NCI-H2029 treated with DMSO at 0.1 percent for 48 hours (cell line): ENCODE results near the gene TPD52L3.

Source experiments
- DNase-seq: peaks from one replicate; lab custom pipeline; 2025; lab: John Stamatoyannopoulos, UW

The TPD52L3 gene

GRCh38 chr9:6328103-6328502, at the start of gene TPD52L3:
Gene TPD52L3, plus strand, starts transcription at chr9:6328375. Its CDS starts 221 bp downstream, at chr9:6328596.
- DNase-seq: no peak

GRCh38 chr9:6301858-6302257, 26.3 kb upstream of the TPD52L3 start:
- DNase-seq: no peak

GRCh38 chr9:6302417-6302816, 25.8 kb upstream of the TPD52L3 start:
- no peak for DNase-seq

GRCh38 chr9:6304232-6304631, 23.9 kb upstream of the TPD52L3 start:
- no peak for DNase-seq

- DNase-seq: peak; percentile 15
Observed at GRCh38 chr9:6305954-6306563, 22.1 kb upstream of the TPD52L3 start.

- DNase-seq: no peak
Observed at GRCh38 chr9:6307551-6308096, 20.6 kb upstream of the TPD52L3 start.

GRCh38 chr9:6330958-6331634, 2.9 kb downstream of the TPD52L3 start:
- DNase-seq: no peak

GRCh38 chr9:6334305-6334704, 6.1 kb downstream of the TPD52L3 start:
- DNase-seq: no peak

GRCh38 chr9:6348766-6349165, 20.6 kb downstream of the TPD52L3 start:
- no peak for DNase-seq

GRCh38 chr9:6351737-6352136, 23.6 kb downstream of the TPD52L3 start:
- DNase-seq: no peak

- DNase-seq: peak; percentile 34
Observed at GRCh38 chr9:6354072-6354686, 26.0 kb downstream of the TPD52L3 start.

- DNase-seq: no peak
Observed at GRCh38 chr9:6355728-6356127, 27.6 kb downstream of the TPD52L3 start.

- DNase-seq: no peak
Observed at GRCh38 chr9:6356441-6356840, 28.3 kb downstream of the TPD52L3 start.

- no peak for DNase-seq
Observed at GRCh38 chr9:6356904-6357303, 28.7 kb downstream of the TPD52L3 start.

GRCh38 chr9:6367128-6367890, 39.1 kb downstream of the TPD52L3 start:
- DNase-seq: no peak

- no peak for DNase-seq
Observed at GRCh38 chr9:6368831-6369230, 40.7 kb downstream of the TPD52L3 start.
